Measurements from ENCODE around the gene SCYGR4. TPM values are rescaled to one million over a fixed set of nuclear protein-coding genes. Genes with fewer than 3 reads are reported as not detected.
"Not testable (repeated sequence)": the region's sequence is repeated elsewhere in the genome, so short reads cannot be mapped to it uniquely, and the experiment has no call there.

The SCYGR4 gene
- total RNA-seq, 4 donors from 2014 or later = not detected

DNA sequence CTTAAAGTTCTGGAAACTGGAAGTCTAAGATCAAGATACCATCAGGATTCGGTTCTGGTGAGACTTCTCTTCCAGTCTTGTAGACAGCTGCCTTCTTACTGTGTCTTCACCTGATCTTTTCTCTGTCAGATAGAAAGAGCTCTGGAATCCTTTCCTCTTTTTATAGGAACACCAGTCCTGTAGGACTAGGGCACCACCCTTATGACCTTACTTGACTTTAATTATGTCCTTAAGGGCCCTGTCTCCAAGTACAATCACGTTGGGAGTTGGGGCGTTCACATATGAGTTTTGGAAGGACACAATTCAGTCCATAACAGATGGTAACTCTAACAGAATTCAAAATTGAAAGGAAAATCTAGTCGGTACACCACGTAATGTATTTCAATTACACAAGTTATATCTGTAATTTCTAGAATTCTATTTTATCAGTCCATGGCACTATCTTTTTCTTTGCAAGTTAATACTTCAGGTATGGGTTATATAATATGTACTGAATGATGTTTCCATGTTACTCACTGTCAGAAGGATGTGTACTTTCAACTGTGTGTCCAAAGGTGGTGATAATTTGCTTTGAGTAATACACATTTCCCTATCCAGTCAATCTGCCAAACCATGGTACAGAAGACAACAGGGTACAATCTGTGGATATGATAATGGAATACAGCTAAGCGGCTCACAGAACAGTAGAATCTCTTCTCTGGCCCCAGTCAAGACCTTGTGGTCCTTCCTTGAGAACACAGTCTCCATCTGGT lies 48.1 kb downstream of the SCYGR4 start:
- 76 to 85% methylated on average over 6 of the region's 6 CpGs for WGBS, 2 donors

DNA sequence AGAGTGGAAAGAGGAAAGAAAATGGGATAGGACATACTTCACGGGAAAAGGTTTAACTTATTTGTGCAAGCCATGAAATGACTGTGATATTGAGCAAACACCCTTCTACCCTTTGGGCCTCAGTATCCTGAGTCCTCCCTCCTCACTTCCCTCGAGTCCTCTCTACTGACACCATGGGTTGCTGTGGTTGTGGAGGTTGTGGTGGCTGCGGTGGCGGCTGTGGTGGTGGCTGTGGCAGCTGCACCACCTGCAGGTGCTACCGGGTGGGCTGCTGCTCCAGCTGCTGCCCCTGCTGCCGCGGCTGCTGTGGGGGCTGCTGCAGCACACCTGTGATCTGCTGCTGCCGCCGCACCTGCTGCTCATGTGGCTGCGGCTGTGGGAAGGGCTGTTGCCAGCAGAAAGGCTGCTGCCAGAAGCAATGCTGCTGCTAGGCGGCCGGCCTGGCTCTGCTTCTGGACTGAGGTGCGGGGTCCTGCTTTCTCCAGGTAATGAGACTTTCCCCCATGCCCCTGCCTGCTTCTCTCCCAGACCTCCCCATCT lies 49.4 kb downstream of the SCYGR4 start, which contains the start of gene SCYGR5:
Gene SCYGR5 (plus strand): TSS at position 174 of the 540 bp plus-strand sequence. CDS start 0 bp downstream, at position 174.
- H3K36me3 ChIP-seq; H3K27ac ChIP-seq; H3K4me3 ChIP-seq; H3K27me3 ChIP-seq; H3K4me1 ChIP-seq; H3K9me3 ChIP-seq; DNase-seq (ENCODE audit: low spot score in 2 of 2): not testable (repeated sequence)
- 82 to 88% methylated on average over 10 to 13 of the region's 13 CpGs for WGBS, 2 donors

More for the DNA sequence above, 48.1 kb downstream of the SCYGR4 start:
- Histone ChIP-seq H3K4me3 (no peak overlapping the region), H3K4me1 (no peaks in the 10 kb centered on the region), H3K27ac (no peak overlapping the region), H3K27me3 (no peaks in the 10 kb centered on the region), H3K9me3 (no peaks in the 10 kb centered on the region), H3K36me3 (no peaks in the 10 kb centered on the region)
- DNase-seq (ENCODE audit: low spot score in 2 of 2) = no peak
- TF ChIP-seq, protein P1, sequence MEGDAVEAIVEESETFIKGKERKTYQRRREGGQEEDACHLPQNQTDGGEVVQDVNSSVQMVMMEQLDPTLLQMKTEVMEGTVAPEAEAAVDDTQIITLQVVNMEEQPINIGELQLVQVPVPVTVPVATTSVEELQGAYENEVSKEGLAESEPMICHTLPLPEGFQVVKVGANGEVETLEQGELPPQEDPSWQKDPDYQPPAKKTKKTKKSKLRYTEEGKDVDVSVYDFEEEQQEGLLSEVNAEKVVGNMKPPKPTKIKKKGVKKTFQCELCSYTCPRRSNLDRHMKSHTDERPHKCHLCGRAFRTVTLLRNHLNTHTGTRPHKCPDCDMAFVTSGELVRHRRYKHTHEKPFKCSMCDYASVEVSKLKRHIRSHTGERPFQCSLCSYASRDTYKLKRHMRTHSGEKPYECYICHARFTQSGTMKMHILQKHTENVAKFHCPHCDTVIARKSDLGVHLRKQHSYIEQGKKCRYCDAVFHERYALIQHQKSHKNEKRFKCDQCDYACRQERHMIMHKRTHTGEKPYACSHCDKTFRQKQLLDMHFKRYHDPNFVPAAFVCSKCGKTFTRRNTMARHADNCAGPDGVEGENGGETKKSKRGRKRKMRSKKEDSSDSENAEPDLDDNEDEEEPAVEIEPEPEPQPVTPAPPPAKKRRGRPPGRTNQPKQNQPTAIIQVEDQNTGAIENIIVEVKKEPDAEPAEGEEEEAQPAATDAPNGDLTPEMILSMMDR (IDR thresholded peaks at IDR 0.05) = no peak
- TF ChIP-seq EP300 (IDR thresholded peaks at IDR 0.05) (no peak), POLR2A (IDR thresholded peaks at IDR 0.05) (no peak)

Other genes starting within 250 kb of the SCYGR4 start
- gene TM4SF20, start 238.2 kb upstream of the SCYGR4 start, total RNA-seq = not detected
- not detected for gene SCYGR1, start 229.5 kb upstream of the SCYGR4 start, total RNA-seq
- gene AGFG1, start 145.3 kb upstream of the SCYGR4 start, total RNA-seq = 10 to 100 TPM; 42.1 to 83.1 (median 53.5) TPM
- not detected for gene SCYGR2, start 18.6 kb upstream of the SCYGR4 start, total RNA-seq
- not detected for gene SCYGR3, start 2.7 kb upstream of the SCYGR4 start, total RNA-seq
- not detected for gene SCYGR5, start 49.3 kb downstream of the SCYGR4 start, total RNA-seq
- gene SLC19A3, start 100.5 kb downstream of the SCYGR4 start, total RNA-seq = 10 to 100 TPM; 20.4 to 52.1 (median 39.6) TPM
- not detected for gene SCYGR6, start 107.3 kb downstream of the SCYGR4 start, total RNA-seq
- not detected for gene SCYGR7, start 110.8 kb downstream of the SCYGR4 start, total RNA-seq
- gene SCYGR8, start 128.4 kb downstream of the SCYGR4 start, total RNA-seq = not detected
- not detected for gene CCL20, start 196.3 kb downstream of the SCYGR4 start, total RNA-seq

All from tibial nerve (tissue), 4 donors.